Measurements from ENCODE around the gene TMEM200B.

DNA sequence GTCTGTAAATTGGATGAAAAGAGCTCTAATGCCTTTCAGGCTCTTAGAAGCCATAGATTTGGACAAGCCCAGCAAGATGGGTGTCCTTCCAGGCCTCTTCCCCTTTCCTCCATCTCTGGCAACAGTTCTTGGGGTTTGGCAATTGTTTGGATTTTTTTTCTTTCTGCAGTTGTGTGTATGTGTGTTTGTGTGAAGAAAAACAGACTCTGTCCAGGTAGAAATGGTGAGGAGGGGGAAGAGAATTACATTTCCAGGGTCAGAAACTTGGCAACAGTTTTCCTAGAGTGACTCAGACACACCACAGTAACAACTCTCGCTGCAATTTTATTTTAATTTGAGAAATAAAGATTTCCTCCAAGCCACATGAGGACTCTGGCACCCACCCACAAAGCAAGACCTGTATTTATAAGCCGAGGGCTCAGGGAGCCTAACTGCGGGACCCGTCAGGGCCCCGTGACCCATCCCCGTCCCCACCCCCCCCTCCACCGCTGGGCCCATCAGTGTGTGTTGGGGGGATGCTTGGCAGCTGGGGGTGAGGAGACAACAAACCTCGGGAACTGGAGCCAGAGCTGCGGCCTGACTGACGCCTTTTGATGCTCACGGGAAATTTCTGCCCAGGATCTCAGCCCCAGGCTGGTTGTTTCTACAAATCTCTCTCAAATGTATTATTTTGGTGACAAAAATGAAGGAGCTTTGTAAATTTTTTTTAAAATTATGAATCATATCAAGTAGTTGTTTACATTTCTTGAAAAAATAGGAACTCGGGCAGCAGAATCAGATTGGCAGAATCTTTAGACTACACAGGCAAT is 4.4 kb downstream of the TMEM200B start:
- TF ChIP-seq, protein P1, sequence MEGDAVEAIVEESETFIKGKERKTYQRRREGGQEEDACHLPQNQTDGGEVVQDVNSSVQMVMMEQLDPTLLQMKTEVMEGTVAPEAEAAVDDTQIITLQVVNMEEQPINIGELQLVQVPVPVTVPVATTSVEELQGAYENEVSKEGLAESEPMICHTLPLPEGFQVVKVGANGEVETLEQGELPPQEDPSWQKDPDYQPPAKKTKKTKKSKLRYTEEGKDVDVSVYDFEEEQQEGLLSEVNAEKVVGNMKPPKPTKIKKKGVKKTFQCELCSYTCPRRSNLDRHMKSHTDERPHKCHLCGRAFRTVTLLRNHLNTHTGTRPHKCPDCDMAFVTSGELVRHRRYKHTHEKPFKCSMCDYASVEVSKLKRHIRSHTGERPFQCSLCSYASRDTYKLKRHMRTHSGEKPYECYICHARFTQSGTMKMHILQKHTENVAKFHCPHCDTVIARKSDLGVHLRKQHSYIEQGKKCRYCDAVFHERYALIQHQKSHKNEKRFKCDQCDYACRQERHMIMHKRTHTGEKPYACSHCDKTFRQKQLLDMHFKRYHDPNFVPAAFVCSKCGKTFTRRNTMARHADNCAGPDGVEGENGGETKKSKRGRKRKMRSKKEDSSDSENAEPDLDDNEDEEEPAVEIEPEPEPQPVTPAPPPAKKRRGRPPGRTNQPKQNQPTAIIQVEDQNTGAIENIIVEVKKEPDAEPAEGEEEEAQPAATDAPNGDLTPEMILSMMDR (IDR thresholded peaks at IDR 0.05), result no peak
- no peak for TF ChIP-seq POLR2A (IDR thresholded peaks at IDR 0.05)
